ENCODE measurements around the gene C10orf88.

Gene C10orf88

GRCh38 chr10:122949296-122949695 is 4.7 kb downstream of the C10orf88 start:
- Histone ChIP-seq H3K36me3 (ENCODE audit: control insufficient read depth, low read length) (peaks cover 31% of the 10 kb centered on the region), H3K4me1 (ENCODE audit: control insufficient read depth, low read length) (peaks cover 16% of the 10 kb centered on the region), H3K27ac (ENCODE audit: low read depth, low read length) (no peak overlapping the region), H3K79me2 (ENCODE audit: control insufficient read depth, low read length) (peaks cover 17% of the 10 kb centered on the region), H3K4me2 (ENCODE audit: low read length) (no peak overlapping the region), H3K27me3 (ENCODE audit: control insufficient read depth, low read length) (no peaks in the 10 kb centered on the region), H4K20me1 (ENCODE audit: control insufficient read depth, insufficient read depth, low read depth, low read length) (no peaks in the 10 kb centered on the region), H3K4me3 (ENCODE audit: low read length) (no peak overlapping the region), H3K9me2 (replicated peaks; ENCODE audit: control insufficient read depth, low read length) (no peaks in the 10 kb centered on the region), H3F3A (ENCODE audit: control insufficient read depth, insufficient read depth) (no peaks in the 10 kb centered on the region), H3K9me3 (ENCODE audit: control insufficient read depth, insufficient read depth, low read length) (no peaks in the 10 kb centered on the region)
- TF ChIP-seq CTCF (IDR thresholded peaks at IDR 0.05; ENCODE audit: low read depth, low read length, poor library complexity, severe bottlenecking) (no peak), EZH2phosphoT487 (IDR thresholded peaks at IDR 0.05; ENCODE audit: borderline replicate concordance, low read length) (no peak)

GRCh38 chr10:122939856-122940543 is 14.0 kb downstream of the C10orf88 start:
- Histone ChIP-seq H3K4me1 (ENCODE audit: control insufficient read depth, low read length) (no peaks in the 10 kb centered on the region), H3K9me3 (ENCODE audit: control insufficient read depth, insufficient read depth, low read length) (no peaks in the 10 kb centered on the region), H3K36me3 (ENCODE audit: control insufficient read depth, low read length) (peaks cover 45% of the 10 kb centered on the region), H3K27ac (ENCODE audit: low read depth, low read length) (no peak overlapping the region), H3K9me2 (replicated peaks; ENCODE audit: control insufficient read depth, low read length) (no peaks in the 10 kb centered on the region), H3K4me2 (ENCODE audit: low read length) (no peak overlapping the region), H3F3A (ENCODE audit: control insufficient read depth, insufficient read depth) (no peaks in the 10 kb centered on the region), H3K79me2 (ENCODE audit: control insufficient read depth, low read length) (0 out of 2 replicates have a peak, but pooled peaks cover 2% of the 10 kb centered on the region), H4K20me1 (ENCODE audit: control insufficient read depth, insufficient read depth, low read depth, low read length) (no peaks in the 10 kb centered on the region), H3K4me3 (ENCODE audit: low read length) (no peak overlapping the region), H3K27me3 (ENCODE audit: control insufficient read depth, low read length) (no peaks in the 10 kb centered on the region)
- TF ChIP-seq CTCF (IDR thresholded peaks at IDR 0.05; ENCODE audit: low read depth, low read length, poor library complexity, severe bottlenecking), result no peak
- no peak for TF ChIP-seq EZH2phosphoT487 (IDR thresholded peaks at IDR 0.05; ENCODE audit: borderline replicate concordance, low read length)

- Histone ChIP-seq H3K4me3 (ENCODE audit: low read length) (no peak overlapping the region), H3K9me2 (replicated peaks; ENCODE audit: control insufficient read depth, low read length) (no peaks in the 10 kb centered on the region), H3K36me3 (ENCODE audit: control insufficient read depth, low read length) (peaks cover 48% of the 10 kb centered on the region), H3K27ac (ENCODE audit: low read depth, low read length) (no peak overlapping the region), H3K4me1 (ENCODE audit: control insufficient read depth, low read length) (no peaks in the 10 kb centered on the region), H3K4me2 (ENCODE audit: low read length) (no peak overlapping the region), H3F3A (ENCODE audit: control insufficient read depth, insufficient read depth) (no peaks in the 10 kb centered on the region), H3K27me3 (ENCODE audit: control insufficient read depth, low read length) (no peaks in the 10 kb centered on the region), H3K79me2 (ENCODE audit: control insufficient read depth, low read length) (0 out of 2 replicates have a peak, but pooled peaks cover 2% of the 10 kb centered on the region), H4K20me1 (ENCODE audit: control insufficient read depth, insufficient read depth, low read depth, low read length) (no peaks in the 10 kb centered on the region), H3K9me3 (ENCODE audit: control insufficient read depth, insufficient read depth, low read length) (no peaks in the 10 kb centered on the region)
- TF ChIP-seq CTCF (IDR thresholded peaks at IDR 0.05; ENCODE audit: low read depth, low read length, poor library complexity, severe bottlenecking), result no peak
- TF ChIP-seq EZH2phosphoT487 (IDR thresholded peaks at IDR 0.05; ENCODE audit: borderline replicate concordance, low read length), result no peak
Observed at GRCh38 chr10:122939133-122939855, 14.7 kb downstream of the C10orf88 start.

All from DOHH2 (cell line).